ENCODE measurements around the gene PRDM8. TPM values are rescaled to one million over a fixed set of nuclear protein-coding genes. Genes with fewer than 3 reads are reported as not detected.

Gene PRDM8
- total and polyA plus RNA-seq, 2 of the 8 experiments (the other 6 are each of a cell fraction or from before 2014, with no cell fraction given): not detected

DNA sequence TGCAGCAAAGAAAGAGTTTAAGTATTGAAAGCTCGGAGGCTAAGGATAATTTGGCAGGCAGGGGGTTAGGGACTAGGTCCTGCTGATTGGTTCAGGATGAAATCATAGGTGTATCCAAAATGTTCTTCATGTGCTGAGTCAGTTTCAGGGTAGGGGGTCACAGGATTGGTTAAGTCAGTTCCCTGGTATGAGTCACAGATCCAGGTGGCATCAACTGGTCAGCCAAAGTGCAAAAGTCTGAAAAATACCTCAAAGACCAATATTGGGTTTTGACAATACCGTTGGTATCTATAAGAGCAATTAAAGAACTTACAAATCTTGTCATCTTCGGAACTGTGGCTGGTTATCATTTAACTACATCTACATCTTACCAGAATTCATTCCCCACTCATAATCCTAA lies 25.6 kb upstream of the PRDM8 start:
- Histone ChIP-seq H2BK120ac (replicated peaks; ENCODE audit: low read depth, low read length) (no peak overlapping the region), H2BK12ac (ENCODE audit: low read depth, low read length) (no peak overlapping the region), H3K4me1 (replicated peaks in 1 of 4; ENCODE audit: control insufficient read depth in 3 of 4, insufficient read depth in 4 of 4, low read length in 3 of 4) (no peaks in the 10 kb centered on the region), H3K23ac (ENCODE audit: insufficient read length) (no peak overlapping the region), H3K14ac (ENCODE audit: insufficient read length) (no peak overlapping the region), H3K9ac (replicated peaks in 1 of 4; ENCODE audit: extremely low read depth in 1 of 4, low read depth in 3 of 4, low read length in 3 of 4) (no peak overlapping the region), H4K8ac (ENCODE audit: extremely low read depth, insufficient read depth, low read length) (no peak overlapping the region), H3K4ac (replicated peaks; ENCODE audit: insufficient read length, low read depth, low read length) (no peak overlapping the region), H3K23me2 (ENCODE audit: low read depth, low read length) (no peaks in the 10 kb centered on the region), H3K18ac (ENCODE audit: extremely low read depth, low read length) (no peak overlapping the region), H3K27me3 (replicated peaks in 1 of 4; ENCODE audit: control insufficient read depth in 3 of 4, extremely low read depth in 1 of 4, insufficient read depth in 3 of 4, low read length in 3 of 4) (no peaks in the 10 kb centered on the region), H3K27ac (ENCODE audit: low read depth, low read length) (no peak overlapping the region), H3K4me3 (ENCODE audit: extremely low read depth in 1 of 4, insufficient read depth in 2 of 4, low read depth in 3 of 4, low read length in 4 of 4) (no peak overlapping the region), H3K56ac (replicated peaks; ENCODE audit: insufficient read length, low read depth, low read length) (no peak overlapping the region), H4K91ac (replicated peaks; ENCODE audit: insufficient read length, low read length) (no peak overlapping the region), H3K79me2 (ENCODE audit: control insufficient read depth in 1 of 2, insufficient read depth in 2 of 2, low read length in 2 of 2) (no peaks in the 10 kb centered on the region), H3K4me2 (ENCODE audit: insufficient read depth in 1 of 2, low read depth in 2 of 2, low read length in 2 of 2) (no peak overlapping the region), H3K9me3 (ENCODE audit: insufficient read depth in 2 of 2, low read depth in 1 of 2, low read length in 1 of 2) (no peaks in the 10 kb centered on the region), H3K36me3 (ENCODE audit: control insufficient read depth in 2 of 4, insufficient read depth in 4 of 4, low read length in 3 of 4) (no peaks in the 10 kb centered on the region), H2BK15ac (ENCODE audit: low read length) (no peak overlapping the region), H4K20me1 (replicated peaks in 1 of 2; ENCODE audit: control insufficient read depth in 1 of 2, insufficient read depth in 2 of 2, low read length in 2 of 2) (no peaks in the 10 kb centered on the region), H2BK5ac (ENCODE audit: low read depth, low read length) (no peak overlapping the region), H3K79me1 (ENCODE audit: low read depth, low read length) (no peaks in the 10 kb centered on the region), H2AK5ac (ENCODE audit: low read depth, low read length) (no peak overlapping the region), H4K5ac (ENCODE audit: insufficient read length, low read depth, low read length) (no peak overlapping the region), H2AFZ (ENCODE audit: low read length) (no peak overlapping the region), H2BK20ac (ENCODE audit: low read length) (no peak overlapping the region)
- CTCF ChIA-PET (ENCODE audit: partially characterized antibody): interaction anchor here (1.3 to 1.7 kb wide), 3 partner anchors 8 to 41 kb away, joined by 3 to 8 read pairs (median 4); no protein-coding TSS in a partner anchor
- POLR2A ChIA-PET (ENCODE audit: partially characterized antibody): no interaction called here
- no peak for FAIRE-seq
- no peak for DNase-seq (ENCODE audit: low read depth in 1 of 2, low spot score in 2 of 2)
- 81% methylated on average over 3 of the region's 3 CpGs; no CpG with 5 or more reads in 1 of the 2 experiments for WGBS, 2 experiments (ENCODE audit: extremely low coverage in 1 of 2, insufficient coverage in 1 of 2, insufficient read length in 1 of 2, insufficient replicate concordance in 2 of 2, low coverage in 1 of 2, low lambda C conversion rate in 2 of 2, missing lambda C conversion rate in 1 of 2)
- TF ChIP-seq CEBPB (IDR thresholded peaks at IDR 0.05; ENCODE audit: low read depth, low read length) (no peak), BACH1 (IDR thresholded peaks at IDR 0.05; ENCODE audit: low read length) (no peak), RAD21 (IDR thresholded peaks at IDR 0.05 in 1 of 2, conservative IDR thresholded peaks at IDR 0.05 in 1 of 2; ENCODE audit: low read depth in 2 of 2, low read length in 2 of 2) (no peak), SP4 (IDR thresholded peaks at IDR 0.05; ENCODE audit: low read length) (no peak), HDAC6 (IDR thresholded peaks at IDR 0.05; ENCODE audit: low read depth, low read length) (no peak), SP1 (IDR thresholded peaks at IDR 0.05; ENCODE audit: low read depth, low read length) (no peak), KDM1A (IDR thresholded peaks at IDR 0.05; ENCODE audit: borderline replicate concordance, low read length) (no peak), CTCF (IDR thresholded peaks at IDR 0.05; ENCODE audit: control extremely low read depth in 1 of 3, insufficient read depth in 1 of 3, low read depth in 1 of 3, low read length in 3 of 3) (no peak), ASH2L (IDR thresholded peaks at IDR 0.05; ENCODE audit: low read length) (no peak), SRF (IDR thresholded peaks at IDR 0.05; ENCODE audit: low read depth, low read length) (no peak), ATF3 (IDR thresholded peaks at IDR 0.05; ENCODE audit: insufficient read depth, low read depth, low read length) (no peak)

All from H1 (cell line).